Ishikawa (cell line): Measurements from ENCODE around the gene SIGLEC10.

Source experiments
- CEBPB ChIP-seq: IDR thresholded peaks from 2 replicates; pipeline ENCODE4 v1.6.1; 2012
- CREB1 ChIP-seq: IDR thresholded peaks from 2 replicates; pipeline ENCODE4 v1.6.1; 2012; ENCODE audit warnings: low read depth
- EGR1 ChIP-seq: IDR thresholded peaks from 2 replicates; pipeline ENCODE4 v1.6.1; 2012
- EP300 ChIP-seq: IDR thresholded peaks from 2 replicates; pipeline ENCODE4 v1.6.1; 2012; ENCODE audit warnings: borderline replicate concordance
- FOXM1 ChIP-seq: IDR thresholded peaks from 2 replicates; pipeline ENCODE4 v1.6.1; 2012; ENCODE audit warnings: low read depth, borderline replicate concordance
- MAX ChIP-seq: IDR thresholded peaks from 2 replicates; pipeline ENCODE4 v1.6.1; 2012
- NFIC ChIP-seq: IDR thresholded peaks from 2 replicates; pipeline ENCODE4 v1.6.1; 2012
- RAD21 ChIP-seq: IDR thresholded peaks from 2 replicates; pipeline ENCODE4 v1.6.1; 2012; ENCODE audit warnings: low read depth
- REST ChIP-seq: IDR thresholded peaks from 2 replicates; pipeline ENCODE4 v1.6.1; 2012; ENCODE audit warnings: low read depth, mild to moderate bottlenecking
- TAF1 ChIP-seq: IDR thresholded peaks from 2 replicates; pipeline ENCODE4 v1.6.1; 2012; ENCODE audit warnings: low read depth, mild to moderate bottlenecking
- TCF12 ChIP-seq: IDR thresholded peaks from 2 replicates; pipeline ENCODE4 v1.6.1; 2012; ENCODE audit warnings: low read depth
- TEAD4 ChIP-seq: IDR thresholded peaks from 2 replicates; pipeline ENCODE4 v1.6.1; 2012
- USF1 ChIP-seq: IDR thresholded peaks from 2 replicates; pipeline ENCODE4 v1.6.1; 2012
- YY1 ChIP-seq: IDR thresholded peaks from 2 replicates; pipeline ENCODE4 v1.6.1; 2012; ENCODE audit warnings: low read depth
- ZBTB7A ChIP-seq: IDR thresholded peaks from 2 replicates; pipeline ENCODE4 v1.6.1; 2012; ENCODE audit warnings: low read depth

Gene SIGLEC10

GRCh38 chr19:51367565-51368365 is 49.7 kb downstream of the SIGLEC10 start:
- TF ChIP-seq TEAD4: no peak
- TF ChIP-seq CEBPB: no peak
- TF ChIP-seq USF1: no peak
- TF ChIP-seq RAD21: no peak
- no peak for TF ChIP-seq FOXM1
- TF ChIP-seq MAX: peak; percentile 62
- no peak for TF ChIP-seq EGR1
- TF ChIP-seq YY1: no peak
- peak; percentile 12; the same call in 1 of the 2 replicates for TF ChIP-seq ZBTB7A
- no peak for TF ChIP-seq EP300
- TF ChIP-seq NFIC: no peak
- TF ChIP-seq REST: no peak
- TF ChIP-seq TAF1: no peak; the same call in 1 of the 2 replicates
- TF ChIP-seq CREB1: no peak
- no peak; the same call in 1 of the 2 replicates for TF ChIP-seq TCF12

- no peak for TF ChIP-seq TEAD4
- no peak for TF ChIP-seq TAF1
- no peak for TF ChIP-seq YY1
- no peak; the same call in 1 of the 2 replicates for TF ChIP-seq TCF12
- no peak for TF ChIP-seq NFIC
- no peak for TF ChIP-seq EGR1
- peak; percentile 68; the same call in 1 of the 2 replicates for TF ChIP-seq ZBTB7A
- no peak for TF ChIP-seq CEBPB
Measured at GRCh38 chr19:51367255-51367564, 50.2 kb downstream of the SIGLEC10 start.

- TF ChIP-seq TEAD4 (no peak), USF1 (no peak), TCF12 (peak; percentile 24; the same call in 1 of the 2 replicates), ZBTB7A (no peak; the same call in 1 of the 2 replicates), CEBPB (no peak), YY1 (no peak), MAX (peak; percentile 22), EP300 (no peak), NFIC (no peak)
Measured at GRCh38 chr19:51366389-51367254, 50.8 kb downstream of the SIGLEC10 start.

GRCh38 chr19:51365965-51366388 is 51.5 kb downstream of the SIGLEC10 start, which contains the start of gene ETFB:
Gene ETFB (minus strand): TSS chr19:51366388. CDS start chr19:51366326, 62 bp downstream.
- TF ChIP-seq YY1 (peak; percentile 83), TAF1 (peak; percentile 61; the same call in 1 of the 2 replicates), ZBTB7A (peak; percentile 91), RAD21 (no peak), MAX (peak; percentile 72)

- TF ChIP-seq YY1 (no peak), TCF12 (no peak)
Measured at GRCh38 chr19:51365211-51365964, 52.1 kb downstream of the SIGLEC10 start.

GRCh38 chr19:51364200-51365106 is 53.0 kb downstream of the SIGLEC10 start:
- TF ChIP-seq EGR1: no peak
- no peak for TF ChIP-seq CEBPB
- TF ChIP-seq ZBTB7A: no peak
- TF ChIP-seq EP300: no peak
- TF ChIP-seq NFIC: no peak
- TF ChIP-seq FOXM1: no peak
- TF ChIP-seq MAX: no peak
- TF ChIP-seq RAD21: no peak
- no peak for TF ChIP-seq TCF12
